Measurements from ENCODE around the gene APOA5. TPM values are rescaled to one million over a fixed set of nuclear protein-coding genes. Genes with fewer than 3 reads are reported as not detected.
A peak's percentile ranks its signal among the peaks of the same experiment; 100 is the strongest.

Gene APOA5
- not detected for total RNA-seq

GRCh38 chr11:116791813-116792143 is at the start of gene APOA5:
Gene APOA5 (minus strand): TSS chr11:116791879. CDS start chr11:116791860, 19 bp downstream.
- Histone ChIP-seq H3K27ac (no peak within 1 kb of the TSS), H3K36me3 (no peaks in the 10 kb centered on the region), H3K4me1 (peaks cover 0 to 4% of the 10 kb centered on the region in 2 donors), H3K4me3 (peak within 1 kb of the TSS in 2 of 3 donors; percentile 18 to 24), H3K27me3 (peaks cover 0 to 4% of the 10 kb centered on the region in 2 donors), H3K9me3 (no peaks in the 10 kb centered on the region)
- TF ChIP-seq POLR2AphosphoS5 (IDR thresholded peaks at IDR 0.05) (no peak), POLR2A (IDR thresholded peaks at IDR 0.05) (no peak), CTCF (IDR thresholded peaks at IDR 0.05) (no peak)
- intact Hi-C loops (cut with DNase I; ENCODE audit: low total_unique reads) = no loop called here
- DNase-seq (ENCODE audit: low spot score in 2 of 2) = no peak

- H3K4me1 ChIP-seq = no peaks in the 10 kb centered on the region
- no peak for DNase-seq (ENCODE audit: low spot score in 2 of 2)
- H3K27ac ChIP-seq = no peak overlapping the region
- TF ChIP-seq CTCF (IDR thresholded peaks at IDR 0.05) = no peak
- no peak for TF ChIP-seq POLR2AphosphoS5 (IDR thresholded peaks at IDR 0.05)
- TF ChIP-seq POLR2A (IDR thresholded peaks at IDR 0.05) = no peak
- H3K9me3 ChIP-seq = no peaks in the 10 kb centered on the region
- intact Hi-C loops (cut with DNase I; ENCODE audit: low total_unique reads) = no loop called here
- H3K27me3 ChIP-seq = no peaks in the 10 kb centered on the region
- H3K36me3 ChIP-seq = no peaks in the 10 kb centered on the region
- no peak overlapping the region for H3K4me3 ChIP-seq
Observed at GRCh38 chr11:116840746-116841296, 49.1 kb upstream of the APOA5 start.

GRCh38 chr11:116840224-116840745 is 48.6 kb upstream of the APOA5 start:
- no peaks in the 10 kb centered on the region for H3K4me1 ChIP-seq
- intact Hi-C loops (cut with DNase I; ENCODE audit: low total_unique reads) = no loop called here
- TF ChIP-seq CTCF (IDR thresholded peaks at IDR 0.05) (no peak), POLR2A (IDR thresholded peaks at IDR 0.05) (no peak), POLR2AphosphoS5 (IDR thresholded peaks at IDR 0.05) (no peak)
- no peak overlapping the region for H3K4me3 ChIP-seq
- H3K9me3 ChIP-seq = no peaks in the 10 kb centered on the region
- H3K27ac ChIP-seq = no peak overlapping the region
- DNase-seq (ENCODE audit: low spot score in 2 of 2) = no peak
- H3K36me3 ChIP-seq = no peaks in the 10 kb centered on the region
- no peaks in the 10 kb centered on the region for H3K27me3 ChIP-seq

- no peaks in the 10 kb centered on the region for H3K4me1 ChIP-seq
- no peak overlapping the region for H3K4me3 ChIP-seq
- no peak for DNase-seq (ENCODE audit: low spot score in 2 of 2)
- no peak overlapping the region for H3K27ac ChIP-seq
- TF ChIP-seq CTCF (IDR thresholded peaks at IDR 0.05) (no peak), POLR2A (IDR thresholded peaks at IDR 0.05) (no peak), POLR2AphosphoS5 (IDR thresholded peaks at IDR 0.05) (no peak)
- intact Hi-C loops (cut with DNase I; ENCODE audit: low total_unique reads) = no loop called here
- no peaks in the 10 kb centered on the region for H3K27me3 ChIP-seq
- H3K36me3 ChIP-seq = no peaks in the 10 kb centered on the region
- H3K9me3 ChIP-seq = no peaks in the 10 kb centered on the region
Observed at GRCh38 chr11:116838321-116839084, 46.8 kb upstream of the APOA5 start.

All from breast epithelium (tissue), 4 donors.